GF-D8 (cell line): Measurements from ENCODE around the gene ZNF428.
"Not testable (repeated sequence)": the region's sequence is repeated elsewhere in the genome, so short reads cannot be mapped to it uniquely, and the experiment has no call there.

Source experiments
- DNase-seq: peaks from one replicate; lab custom pipeline; 2025; lab: John Stamatoyannopoulos, UW

Gene ZNF428

DNA sequence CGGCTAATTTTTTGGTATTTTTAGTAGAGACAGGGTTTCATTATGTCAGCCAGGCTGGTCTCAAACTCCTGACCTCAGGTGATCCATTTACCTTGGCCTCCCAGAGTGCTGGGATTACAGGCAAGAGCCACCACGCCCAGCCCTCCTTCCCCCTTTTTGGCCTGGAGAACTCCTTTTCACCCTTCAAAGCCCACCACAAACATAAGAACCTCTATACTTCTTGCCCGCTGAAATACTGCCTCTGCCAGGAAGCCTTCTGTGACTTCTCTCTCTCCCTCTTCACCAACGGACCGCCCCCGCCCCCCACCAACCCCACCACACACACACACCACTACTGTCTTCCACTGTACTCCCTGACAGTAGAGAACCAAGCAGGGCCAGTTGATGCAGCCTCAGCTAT is 2.5 kb downstream of the ZNF428 start:
- DNase-seq, result no peak

DNA sequence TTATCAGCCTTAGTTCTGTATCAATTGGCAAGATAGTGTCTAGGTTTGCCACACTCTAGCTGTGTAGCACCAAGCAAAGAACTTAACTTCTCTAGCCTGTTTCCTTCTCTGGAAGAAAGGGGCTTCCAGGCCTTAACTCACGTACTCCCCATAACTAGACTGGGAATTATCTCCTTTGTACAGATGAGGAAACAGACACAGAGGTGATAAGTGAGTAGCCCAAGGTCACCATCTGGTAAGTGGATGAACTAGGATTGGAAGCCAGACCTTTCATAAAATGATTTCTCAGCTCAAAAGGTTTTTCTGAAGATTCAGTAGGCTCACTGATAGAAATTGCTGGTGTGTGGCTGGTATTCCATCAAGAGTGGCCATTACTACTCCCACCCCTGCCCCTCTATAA is 3.1 kb downstream of the ZNF428 start:
- no peak for DNase-seq

DNA sequence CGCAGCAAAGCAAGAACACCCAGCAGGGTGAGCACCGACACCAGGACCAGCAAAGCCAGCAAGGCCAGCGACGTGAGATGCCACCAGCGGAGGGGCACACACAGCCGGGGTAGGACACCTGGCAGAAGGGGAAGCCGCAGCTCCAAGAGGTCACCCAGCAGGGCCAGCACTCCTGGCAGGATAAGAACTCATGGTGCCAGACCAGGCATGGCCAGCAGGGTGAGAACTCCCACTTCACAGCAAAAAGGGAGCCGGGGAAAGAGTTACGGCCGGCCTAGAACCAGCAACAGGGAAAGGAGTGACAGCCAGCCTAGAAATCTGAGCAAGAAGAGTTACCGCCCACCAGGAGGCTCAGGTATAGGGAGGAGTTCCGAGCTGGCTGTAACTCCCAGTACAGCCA is 7.1 kb downstream of the ZNF428 start:
- DNase-seq, result no peak

DNA sequence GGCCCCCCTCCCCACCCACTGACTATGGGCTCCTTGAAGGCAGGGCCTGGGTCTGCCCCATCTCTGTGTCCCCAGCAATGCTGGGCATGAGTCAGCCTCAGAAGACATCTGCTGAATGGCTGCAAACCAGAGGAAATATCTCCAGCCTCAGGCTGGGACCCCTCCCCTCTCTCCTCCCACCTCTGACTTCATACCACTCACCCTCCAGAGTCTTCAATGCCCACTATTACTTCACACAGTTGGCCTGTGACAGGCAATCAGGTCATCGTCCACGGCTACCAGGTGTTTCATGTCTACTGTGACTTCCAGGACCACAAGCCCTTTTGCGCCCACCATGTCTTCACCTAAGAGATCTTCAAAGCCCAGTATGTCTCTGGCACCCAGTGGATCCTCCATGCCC is 7.6 kb downstream of the ZNF428 start, which contains the start of gene SRRM5:
Gene SRRM5, plus strand, starts transcription at position 301 of the 400 bp plus-strand sequence. Its CDS starts 34 bp downstream, at position 335.
- DNase-seq, result no peak

DNA sequence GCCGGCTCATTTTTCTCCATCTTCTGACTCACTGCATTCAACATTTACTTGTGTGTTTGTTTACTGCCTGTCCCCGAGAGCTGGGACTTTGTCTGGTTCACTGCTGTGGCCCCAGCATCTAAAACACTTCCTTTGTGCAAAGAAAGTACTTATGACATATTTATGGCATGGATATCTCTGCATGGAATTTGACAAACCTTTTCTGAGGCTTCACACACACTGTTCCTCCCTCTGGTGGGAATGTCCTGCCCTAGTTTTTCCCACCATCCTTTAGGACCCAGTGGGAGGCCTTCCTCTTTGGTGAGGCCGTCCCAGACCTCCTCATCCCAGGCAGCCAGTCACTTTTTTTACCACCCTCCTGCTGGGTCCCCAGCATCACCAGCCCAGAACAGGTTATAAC is 8.9 kb downstream of the ZNF428 start:
- no peak for DNase-seq

DNA sequence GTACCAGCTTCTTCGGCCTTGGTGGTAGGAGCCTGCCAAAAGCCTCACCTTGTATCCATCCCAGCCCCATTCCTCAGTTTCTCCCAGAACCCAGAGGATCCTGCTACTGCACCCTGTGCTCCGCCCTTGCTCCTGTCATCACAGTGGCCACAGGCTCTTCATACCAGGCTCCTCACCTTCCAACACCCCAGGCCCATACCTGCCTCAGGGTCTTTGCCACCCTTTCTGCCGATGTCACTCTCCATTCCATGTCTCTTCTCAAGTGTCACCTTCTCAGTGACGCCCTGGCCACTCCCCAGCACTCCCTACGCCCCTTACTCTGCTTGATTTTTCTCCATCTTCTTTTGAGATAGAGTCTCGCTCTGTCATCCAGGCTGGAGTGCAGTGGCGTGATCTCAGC is 9.6 kb downstream of the ZNF428 start:
- DNase-seq, result no peak

DNA sequence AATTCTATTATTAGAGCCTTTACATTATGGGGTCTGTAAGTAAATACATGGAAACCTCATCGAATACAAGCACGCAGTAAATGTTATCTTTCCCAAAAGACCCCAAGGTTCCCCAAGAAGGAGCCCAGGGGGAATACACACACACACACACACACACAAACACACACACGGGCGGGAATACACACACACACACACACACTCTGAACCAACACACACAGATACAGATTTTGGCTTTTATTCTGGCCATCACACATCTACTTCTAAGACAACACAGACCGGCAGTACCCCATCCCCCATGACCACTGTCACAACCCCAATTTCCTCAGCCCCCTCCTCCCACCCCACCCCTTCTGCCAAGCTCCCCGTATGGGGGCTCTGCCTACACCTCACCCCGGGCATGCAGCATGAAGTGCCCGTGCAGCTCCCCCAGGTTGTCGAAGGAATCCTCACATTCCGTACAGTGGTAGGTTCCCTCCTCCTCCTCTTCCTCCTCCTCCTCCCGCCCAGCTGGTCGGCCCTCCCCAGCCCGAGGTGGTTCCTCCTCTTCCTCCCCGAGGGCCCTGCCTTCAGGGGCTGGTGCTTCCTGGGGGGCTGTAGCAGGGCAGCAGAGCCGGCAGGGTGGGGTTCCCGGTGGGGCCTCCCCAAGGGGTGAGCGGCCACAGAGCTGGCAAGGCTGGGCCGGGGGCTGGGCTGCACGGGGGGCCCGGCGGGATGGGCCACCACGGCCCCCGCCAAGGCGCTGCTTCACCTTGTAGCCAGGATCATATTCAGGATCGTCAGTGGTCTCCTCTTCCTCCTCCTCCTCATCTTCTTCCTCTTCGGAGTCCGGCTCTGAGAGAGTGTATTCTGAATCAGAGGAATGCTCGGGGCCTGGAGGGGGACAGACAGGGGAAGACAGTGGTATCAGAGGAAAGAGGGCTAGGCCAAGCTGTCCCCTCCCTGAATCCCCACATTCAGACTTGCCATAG is 11.9 kb downstream of the ZNF428 start:
- no peak for DNase-seq

DNA sequence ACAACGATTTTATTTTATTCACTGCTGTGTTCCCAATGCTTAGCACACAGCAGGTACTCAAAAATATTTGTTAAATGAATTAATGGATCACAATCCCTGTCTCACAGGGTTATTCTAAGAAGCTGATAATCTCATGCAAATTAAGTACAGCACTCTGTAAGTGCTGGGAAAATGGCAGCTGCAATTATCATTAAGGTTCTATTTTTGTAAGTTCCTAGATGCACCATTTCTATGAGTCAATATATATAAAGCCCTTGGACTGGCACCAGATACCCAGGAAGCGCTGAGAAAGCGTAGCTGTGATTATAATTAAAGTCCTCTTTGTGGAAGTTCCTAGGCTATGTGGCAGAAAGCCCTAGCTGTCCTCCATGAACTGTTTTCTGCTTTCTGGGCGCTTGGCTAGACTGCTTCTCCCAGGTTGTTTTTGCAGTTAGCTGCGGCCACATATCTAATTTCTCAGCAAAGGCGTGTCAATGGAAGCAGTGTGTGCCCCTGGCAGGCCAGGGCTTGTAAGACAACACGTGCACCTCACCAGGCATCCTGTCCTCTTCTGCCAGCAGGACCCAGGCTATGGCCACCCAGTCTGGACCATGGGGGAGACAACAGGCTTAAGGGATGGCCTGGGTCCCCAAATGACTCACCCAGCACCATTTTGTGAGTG is 12.7 kb downstream of the ZNF428 start:
- no peak for DNase-seq

DNA sequence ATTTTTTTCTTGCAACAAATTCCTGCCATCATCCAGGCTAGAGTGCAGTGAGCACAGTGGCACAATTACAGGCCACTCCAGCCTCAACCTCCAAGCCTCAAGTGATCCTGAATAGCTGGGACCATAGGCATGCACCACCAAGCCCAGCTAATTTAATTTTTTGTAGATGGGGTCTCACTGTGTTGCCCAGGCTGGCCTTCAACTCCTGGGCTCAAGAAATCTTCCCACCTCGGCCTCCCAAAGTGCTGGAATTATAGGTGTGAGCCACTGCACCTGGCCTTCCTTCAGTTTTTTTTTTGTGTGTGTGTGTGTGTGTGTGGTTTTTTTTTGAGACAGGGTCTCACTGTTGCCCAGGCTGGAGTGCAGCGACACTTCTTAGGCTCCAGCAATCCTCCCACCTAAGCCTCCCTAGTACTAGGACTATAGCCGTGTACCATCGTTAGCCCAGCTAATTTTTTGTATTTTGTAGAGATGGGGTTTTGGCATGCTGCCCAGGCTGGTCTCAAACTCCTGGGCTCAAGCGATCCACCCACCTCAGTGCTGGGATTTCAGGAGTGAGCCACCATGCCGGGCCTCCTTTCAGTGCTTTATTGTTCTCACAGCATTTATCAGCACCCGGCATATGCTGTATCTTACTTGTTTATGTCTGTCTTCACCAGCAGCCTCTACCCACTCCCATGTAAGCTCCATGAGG is 13.4 kb downstream of the ZNF428 start:
- no peak for DNase-seq

DNA sequence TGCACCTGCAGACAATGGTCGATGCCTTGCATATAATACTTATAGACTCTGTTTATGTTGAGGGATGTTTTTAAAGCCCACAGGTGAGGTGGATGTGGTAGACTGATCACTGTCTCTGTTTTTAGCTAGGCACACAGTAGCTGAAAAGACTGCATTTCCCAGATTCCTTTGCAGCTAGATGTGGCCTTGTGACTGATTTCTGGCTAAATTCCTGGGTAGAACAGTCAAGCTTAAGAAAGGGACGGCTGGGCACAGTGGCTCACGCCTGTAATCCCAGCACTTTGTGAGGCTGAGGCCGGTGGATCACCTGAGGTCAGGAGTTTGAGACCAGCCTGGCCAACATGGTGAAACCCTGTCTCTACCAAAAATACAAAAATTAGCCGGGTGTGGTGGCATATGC is 19.1 kb downstream of the ZNF428 start:
- not testable (repeated sequence) for DNase-seq

DNA sequence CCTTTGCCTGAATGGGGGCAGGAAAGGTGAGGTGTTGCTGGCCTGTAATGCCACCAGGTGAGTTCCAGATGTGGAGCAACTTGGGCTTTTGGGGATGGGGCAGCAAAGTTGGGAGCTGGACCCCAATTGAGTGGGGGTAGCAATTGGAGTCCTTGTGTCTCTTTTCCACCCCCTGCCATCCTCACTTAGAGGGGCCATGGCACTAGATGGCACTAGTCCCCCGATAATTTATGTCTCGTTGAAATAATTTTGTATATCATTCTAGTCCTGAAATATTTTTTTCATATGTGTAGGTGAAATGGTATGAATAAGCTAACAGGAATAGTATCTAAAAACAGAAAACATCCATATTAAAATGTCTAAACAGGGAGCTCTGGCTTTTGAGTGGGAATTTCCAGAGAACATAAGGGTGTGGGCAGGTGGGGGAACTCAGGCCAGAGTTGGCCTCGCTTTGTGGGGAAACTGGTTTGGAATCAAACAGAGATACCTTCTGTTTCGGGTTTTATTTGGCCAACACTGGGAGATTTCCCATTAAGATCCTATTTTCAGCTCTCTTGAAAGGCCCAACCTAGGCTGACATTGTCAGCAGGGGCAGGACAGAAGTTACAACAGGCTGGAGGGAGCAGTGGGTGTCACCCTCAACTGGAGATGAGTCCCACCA is 19.7 kb downstream of the ZNF428 start:
- DNase-seq, result no peak

DNA sequence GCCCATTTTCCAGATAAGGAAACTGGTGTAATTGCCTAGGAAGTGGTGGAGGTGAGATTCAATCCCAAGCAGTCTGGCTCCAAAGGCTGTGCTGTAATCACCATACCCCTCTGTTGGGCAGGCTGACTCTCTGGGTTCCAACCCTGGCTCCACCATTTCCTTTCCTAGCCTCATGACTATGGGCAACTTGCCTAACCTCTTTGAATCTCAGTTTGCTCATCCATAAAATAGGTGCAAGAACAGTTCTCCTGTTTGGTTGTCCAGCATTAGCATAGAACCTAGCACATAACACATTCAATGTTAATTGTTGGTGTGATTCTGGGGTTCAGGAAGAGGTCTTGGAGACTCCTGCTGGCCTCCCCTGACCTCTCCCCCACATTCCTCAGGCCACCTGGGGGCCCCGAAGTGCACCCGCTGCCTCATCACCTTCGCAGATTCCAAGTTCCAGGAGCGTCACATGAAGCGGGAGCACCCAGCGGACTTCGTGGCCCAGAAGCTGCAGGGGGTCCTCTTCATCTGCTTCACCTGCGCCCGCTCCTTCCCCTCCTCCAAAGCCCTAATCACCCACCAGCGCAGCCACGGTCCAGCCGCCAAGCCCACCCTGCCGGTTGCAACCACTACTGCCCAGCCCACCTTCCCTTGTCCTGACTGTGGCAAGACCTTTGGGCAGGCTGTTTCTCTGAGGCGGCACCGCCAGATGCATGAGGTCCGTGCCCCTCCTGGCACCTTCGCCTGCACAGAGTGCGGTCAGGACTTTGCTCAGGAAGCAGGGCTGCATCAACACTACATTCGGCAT is 20.8 kb downstream of the ZNF428 start:
- DNase-seq, result no peak

DNA sequence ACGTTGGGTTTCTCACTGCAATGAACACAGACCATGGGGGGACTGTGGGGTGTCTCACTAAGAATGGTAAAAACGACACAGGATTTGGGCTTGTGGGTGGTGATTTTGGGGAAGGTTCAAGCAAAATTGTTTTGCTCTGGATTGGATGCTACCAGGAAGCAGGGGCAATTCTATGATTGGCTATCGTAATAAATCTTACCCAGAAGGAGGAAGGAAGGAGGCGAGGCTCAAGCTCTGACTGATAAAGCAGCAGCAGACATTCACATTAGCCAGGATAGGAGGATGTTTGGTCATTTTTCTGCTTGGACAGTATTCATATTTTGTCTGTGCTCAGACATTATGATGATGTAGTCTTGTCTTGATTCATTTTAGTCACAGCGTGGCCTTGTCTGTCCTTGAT is 21.6 kb downstream of the ZNF428 start:
- DNase-seq, result peak; percentile 0

DNA sequence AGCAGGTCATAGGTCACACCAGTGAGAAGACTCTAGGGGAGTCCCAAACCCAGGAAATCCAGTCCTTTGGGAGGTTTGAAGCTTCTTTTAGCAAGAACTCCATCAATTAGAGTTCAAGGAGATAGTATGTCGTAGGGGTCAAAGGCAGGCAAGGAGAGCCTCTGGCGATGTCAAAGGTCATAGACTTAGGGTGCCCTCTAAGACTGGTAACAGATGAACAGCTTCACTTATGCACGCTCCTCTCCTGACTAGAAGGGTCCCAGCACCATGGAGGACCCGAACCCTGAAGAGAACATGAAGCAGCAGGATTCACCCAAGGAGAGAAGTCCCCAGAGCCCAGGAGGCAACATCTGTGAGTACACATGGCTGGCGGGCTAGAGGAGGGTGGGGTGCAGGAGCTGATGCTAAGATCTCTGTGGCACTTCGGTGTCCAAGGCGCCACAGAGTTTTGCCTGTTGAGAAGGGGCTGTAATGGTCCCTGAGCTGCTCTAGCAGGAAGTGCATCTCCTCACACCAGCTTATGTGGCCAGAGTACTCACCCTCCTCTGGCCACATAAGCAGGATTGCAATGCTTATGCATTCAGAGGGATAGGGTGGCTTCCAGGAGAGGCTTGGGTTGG is 22.5 kb downstream of the ZNF428 start:
- DNase-seq, result no peak

DNA sequence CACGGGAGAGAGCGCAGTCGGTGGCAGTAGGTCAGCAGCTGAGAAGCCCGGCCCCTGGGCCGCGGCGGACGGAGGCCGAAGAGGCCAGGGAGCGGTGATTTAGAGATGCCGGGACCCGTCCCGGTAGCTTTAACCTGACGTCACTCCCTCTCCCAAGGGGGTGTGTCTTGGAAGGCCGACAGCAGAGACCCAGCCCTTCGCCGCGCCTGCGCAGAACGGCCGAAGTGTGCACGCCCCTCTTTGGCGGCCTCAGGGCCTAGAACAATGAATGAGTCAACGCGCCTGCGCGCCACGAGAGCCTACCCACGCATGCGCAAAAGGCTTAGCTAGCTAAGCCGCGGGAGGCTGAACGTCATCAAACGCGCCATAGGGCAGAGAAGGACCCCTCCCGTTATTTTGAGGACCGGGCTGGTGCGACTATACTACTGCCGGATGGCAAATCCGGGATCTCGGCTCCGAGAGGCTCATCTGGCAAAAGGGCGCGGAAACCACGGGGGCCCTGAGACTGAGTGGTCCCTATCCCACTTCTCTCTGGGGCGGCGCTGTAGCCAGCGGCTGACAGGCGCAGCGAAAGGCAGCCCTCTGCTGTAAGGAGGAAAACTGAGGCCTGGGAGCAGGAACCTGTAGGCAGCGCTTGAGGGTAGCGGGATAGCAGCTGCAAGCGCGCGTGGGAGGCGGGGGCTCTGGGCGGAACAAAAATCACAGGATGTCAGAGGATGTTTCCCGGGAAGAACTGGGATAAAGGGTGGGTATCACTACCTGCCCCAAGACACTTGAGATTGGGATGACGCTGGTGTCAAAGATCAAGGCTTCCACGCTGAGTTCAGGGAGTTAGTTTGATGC is 23.2 kb downstream of the ZNF428 start, which contains the start of the genes IRGQ and ZNF576:
Gene IRGQ, minus strand, starts transcription at position 136 of the 843 bp plus-strand sequence. CDS start 796 bp downstream, outside the sequence.
Gene ZNF576, plus strand, starts transcription at position 597 of the 843 bp plus-strand sequence. CDS start 514 bp downstream, outside the sequence.
- DNase-seq, result peak; percentile 97

DNA sequence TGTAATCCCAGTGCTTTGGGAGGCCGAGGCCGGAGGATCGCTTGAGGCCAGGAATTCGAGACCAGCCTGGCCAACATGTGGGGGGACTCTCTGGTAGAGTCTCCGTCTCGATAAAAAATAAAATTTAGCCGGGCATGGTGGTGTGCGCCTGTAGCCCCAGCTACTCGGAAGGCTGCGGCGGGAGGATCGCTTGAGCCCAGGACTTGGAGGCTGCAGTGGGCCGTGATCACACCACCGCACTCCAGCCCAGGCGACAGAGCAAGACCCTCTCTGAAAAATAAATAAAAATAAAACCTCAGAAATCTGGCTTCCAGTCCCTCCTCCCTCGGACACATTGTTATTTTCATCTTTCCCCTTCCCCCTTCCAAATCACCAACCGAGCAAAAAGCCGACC is 23.8 kb downstream of the ZNF428 start:
- DNase-seq, result no peak

DNA sequence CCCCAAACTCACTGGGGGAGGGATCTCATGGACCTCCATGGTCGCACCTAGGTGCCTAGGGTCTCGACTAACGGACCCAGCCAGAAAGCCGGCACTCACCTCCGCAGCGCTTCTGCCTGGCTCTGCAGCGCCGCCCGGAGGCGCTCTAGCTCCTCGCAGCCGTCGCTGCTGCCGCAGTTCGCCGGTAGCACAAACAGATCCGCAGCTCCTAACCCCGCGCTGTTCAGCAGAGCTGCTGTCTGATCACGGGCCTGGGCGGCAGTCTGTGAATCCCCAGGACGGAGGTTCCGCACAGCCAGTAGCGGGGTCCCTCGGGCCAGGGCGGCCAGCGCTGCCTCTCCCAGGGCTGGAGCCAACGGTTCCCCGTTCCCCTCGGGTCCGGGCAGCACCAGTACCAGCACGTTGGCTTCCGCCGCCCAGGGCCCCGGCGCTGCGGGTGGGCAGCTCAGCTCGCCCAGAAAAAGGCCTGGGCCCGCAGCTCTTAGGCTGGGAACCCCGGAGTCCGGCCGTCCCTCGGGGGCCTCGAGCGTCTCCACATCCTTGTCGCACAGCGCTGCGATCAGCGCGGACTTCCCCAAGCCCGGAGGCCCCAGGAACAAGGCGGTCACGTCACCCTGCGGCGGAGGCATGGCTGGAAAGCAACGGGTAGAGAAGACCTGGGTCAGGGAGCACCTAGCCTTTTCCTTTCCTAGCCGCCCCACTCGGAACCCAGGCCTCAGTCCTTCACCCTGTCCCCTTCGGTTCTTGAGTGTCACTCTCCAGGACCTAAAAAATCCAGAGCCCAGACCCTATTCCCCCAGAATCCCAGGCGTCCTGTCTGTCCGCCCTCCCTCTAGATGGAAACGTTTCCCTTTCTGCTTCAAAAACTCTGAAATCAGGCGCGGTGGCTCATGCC is 24.5 kb downstream of the ZNF428 start:
- DNase-seq, result peak; percentile 37

DNA sequence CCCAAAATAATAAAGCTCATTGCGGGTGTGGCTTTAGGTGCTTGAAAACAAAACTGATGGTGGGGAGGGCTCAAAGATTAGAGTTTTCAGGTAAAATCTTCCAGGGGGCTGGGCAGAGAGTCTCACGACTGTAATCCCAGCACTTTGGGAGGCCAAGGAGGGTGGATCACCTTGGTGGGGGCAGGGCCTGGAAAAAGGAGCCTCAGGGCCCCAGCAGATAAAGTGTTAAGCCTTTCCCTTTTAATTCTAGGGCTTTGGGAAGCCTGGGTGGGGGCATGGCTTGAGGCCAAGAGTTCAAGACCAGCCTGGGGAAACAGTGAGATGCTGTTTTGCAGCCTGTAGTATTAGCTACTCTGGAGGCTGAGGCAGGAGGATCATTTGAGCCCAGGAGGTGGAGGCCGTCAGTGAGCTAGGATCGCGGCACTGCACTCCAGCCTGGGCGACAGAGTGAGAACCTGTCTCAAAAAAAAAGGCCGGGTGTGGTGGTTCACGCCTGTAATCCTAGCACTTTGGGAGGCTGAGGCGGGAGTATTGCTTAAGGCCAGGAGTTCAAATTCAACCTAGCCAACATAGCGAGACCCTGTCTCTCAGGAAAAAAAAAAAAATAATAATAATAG is 25.2 kb downstream of the ZNF428 start:
- no peak for DNase-seq
